H9 (cell line): Measurements from ENCODE around the gene PBX4. TPM values are rescaled to one million over a fixed set of nuclear protein-coding genes. Genes with fewer than 3 reads are reported as not detected.

Experiments
- DNase-seq: peaks from one replicate; pipeline ENCODE4 v3.0.0-alpha.2; 2017
- H2AFZ ChIP-seq: one replicate; pipeline ENCODE4 v1.6.1; 2013; ENCODE audit warnings: mild to moderate bottlenecking, low read length, control low read depth, moderate library complexity
- H2AK5ac ChIP-seq: 2 replicates; pipeline ENCODE4 v1.6.1; 2013; ENCODE audit warnings: low read length, control low read depth, mixed read lengths; ENCODE audit not compliant: insufficient read length
- H2BK120ac ChIP-seq: one replicate; pipeline ENCODE4 v1.6.1; 2013; ENCODE audit warnings: low read depth, mild to moderate bottlenecking, low read length, control low read depth, inconsistent platforms; ENCODE audit not compliant: poor library complexity, severe bottlenecking
- H2BK12ac ChIP-seq: 2 replicates; pipeline ENCODE4 v1.6.1; 2013; ENCODE audit warnings: low read length, control low read depth, mixed read lengths, low read depth; ENCODE audit not compliant: insufficient read length
- H2BK15ac ChIP-seq: 2 replicates; pipeline ENCODE4 v1.6.1; 2013; ENCODE audit warnings: low read depth, low read length, control low read depth
- H2BK20ac ChIP-seq: one replicate; pipeline ENCODE4 v1.6.1; 2013; ENCODE audit warnings: low read depth, mild to moderate bottlenecking, low read length, control low read depth, inconsistent platforms; ENCODE audit not compliant: poor library complexity, severe bottlenecking
- H2BK5ac ChIP-seq: 2 replicates; pipeline ENCODE4 v1.6.1; 2013; ENCODE audit warnings: low read length, control low read depth, mixed read lengths; ENCODE audit not compliant: insufficient read length
- H3K14ac ChIP-seq: 2 replicates; pipeline ENCODE4 v1.6.1; 2013; ENCODE audit warnings: low read length, control low read depth; ENCODE audit not compliant: insufficient read depth
- H3K18ac ChIP-seq: 2 replicates; pipeline ENCODE4 v1.6.1; 2013; ENCODE audit warnings: low read depth, mild to moderate bottlenecking, mixed read lengths, low read length, control low read depth; ENCODE audit not compliant: insufficient read length
- H3K23ac ChIP-seq: 2 replicates; pipeline ENCODE4 v1.6.1; 2013; ENCODE audit warnings: low read length, control low read depth, mixed read lengths, low read depth; ENCODE audit not compliant: insufficient read length
- H3K23me2 ChIP-seq: 2 replicates; pipeline ENCODE4 v1.6.1; 2013; ENCODE audit warnings: low read depth, mild to moderate bottlenecking, mixed read lengths, low read length, control low read depth; ENCODE audit not compliant: insufficient read length, poor library complexity, severe bottlenecking
- H3K27ac ChIP-seq: 2 replicates; pipeline ENCODE4 v1.5.1; 2013; ENCODE audit warnings: low read length, control low read depth, mixed read lengths, low read depth; ENCODE audit not compliant: insufficient read length
- H3K27me3 ChIP-seq: 2 replicates; pipeline ENCODE4 v1.6.1; 2013; ENCODE audit warnings: low read length, control low read depth, inconsistent platforms; ENCODE audit not compliant: insufficient read depth
- H3K4ac ChIP-seq: 2 replicates; pipeline ENCODE4 v1.6.1; 2013; ENCODE audit warnings: low read depth, mild to moderate bottlenecking, control low read depth, inconsistent platforms, low read length, moderate library complexity
- H3K4me1 ChIP-seq: 2 replicates; pipeline ENCODE4 v1.6.1; 2013; ENCODE audit warnings: low read length, control low read depth, inconsistent platforms; ENCODE audit not compliant: insufficient read depth
- H3K4me2 ChIP-seq: 2 replicates; pipeline ENCODE4 v1.6.1; 2013; ENCODE audit warnings: low read length, control low read depth, mixed read lengths; ENCODE audit not compliant: insufficient read length, insufficient read depth
- H3K56ac ChIP-seq: 2 replicates; pipeline ENCODE4 v1.6.1; 2013; ENCODE audit warnings: low read depth, mild to moderate bottlenecking, mixed read lengths, low read length, control low read depth; ENCODE audit not compliant: insufficient read length
- H3K79me1 ChIP-seq: 2 replicates; pipeline ENCODE4 v1.6.1; 2013; ENCODE audit warnings: low read depth, mild to moderate bottlenecking, moderate library complexity, low read length, control low read depth, inconsistent platforms; ENCODE audit not compliant: insufficient read depth, poor library complexity, severe bottlenecking
- H3K79me2 ChIP-seq: 2 replicates; pipeline ENCODE4 v1.6.1; 2013; ENCODE audit warnings: low read length, control low read depth, inconsistent platforms; ENCODE audit not compliant: insufficient read depth
- H3K9ac ChIP-seq: 2 replicates; pipeline ENCODE4 v1.6.1; 2013; ENCODE audit warnings: low read length, control low read depth, mixed read lengths; ENCODE audit not compliant: insufficient read length; ENCODE audit errors: extremely low read depth
- H3K9me3 ChIP-seq: one replicate; pipeline ENCODE4 v1.6.1; 2013; ENCODE audit warnings: low read depth, low read length, inconsistent platforms; ENCODE audit not compliant: control insufficient read depth
- H3T11ph ChIP-seq: one replicate; pipeline ENCODE4 v1.6.1; 2013; ENCODE audit warnings: mild to moderate bottlenecking, low read length, control low read depth, inconsistent platforms
- H4K20me1 ChIP-seq: one replicate; pipeline ENCODE4 v1.6.1; 2013; ENCODE audit not compliant: control insufficient read depth, insufficient read length, insufficient read depth
- H4K5ac ChIP-seq: 2 replicates; pipeline ENCODE4 v1.6.1; 2013; ENCODE audit warnings: low read depth, mild to moderate bottlenecking, mixed read lengths, low read length, control low read depth; ENCODE audit not compliant: insufficient read length
- H4K8ac ChIP-seq: replicated peaks from 2 replicates; pipeline ENCODE4 v1.6.1; 2013; ENCODE audit warnings: low read length, control low read depth, mixed read lengths, low read depth; ENCODE audit not compliant: insufficient read length
- H4K91ac ChIP-seq: 2 replicates; pipeline ENCODE4 v1.6.1; 2013; ENCODE audit warnings: low read depth, mild to moderate bottlenecking, moderate library complexity, mixed read lengths, low read length, control low read depth; ENCODE audit not compliant: insufficient read length
- H3K27ac Mint-ChIP-seq, 3 experiments: 2 replicates in 2 of 3; 3 replicates in 1 of 3; pipeline ENCODE4 v1.8.0; 2020 to 2021; ENCODE audit warnings: mixed read lengths in 3 of 3, mild to moderate bottlenecking in 1 of 3, moderate library complexity in 1 of 3
- H3K27me3 Mint-ChIP-seq: 2 replicates; pipeline ENCODE4 v1.8.0; 2021; ENCODE audit warnings: low read depth, mild to moderate bottlenecking, moderate library complexity, mixed read lengths
- H3K36me3 Mint-ChIP-seq, 3 experiments: 2 replicates in 2 of 3; 3 replicates in 1 of 3; pipeline ENCODE4 v1.8.0; 2020 to 2021; ENCODE audit warnings: low read depth in 3 of 3, mixed read lengths in 3 of 3; ENCODE audit not compliant: insufficient read depth in 1 of 3
- H3K4me1 Mint-ChIP-seq, 2 experiments: 2 replicates each; pipeline ENCODE4 v1.8.0; 2020; ENCODE audit warnings: mixed read lengths in 2 of 2
- H3K4me3 Mint-ChIP-seq, 2 experiments: 2 replicates in 1 of 2; 3 replicates in 1 of 2; pipeline ENCODE4 v1.8.0; 2020 to 2021; ENCODE audit warnings: mild to moderate bottlenecking in 2 of 2, mixed read lengths in 2 of 2, moderate library complexity in 1 of 2
- H3K9me3 Mint-ChIP-seq, 2 experiments: 2 replicates in 1 of 2; 3 replicates in 1 of 2; pipeline ENCODE4 v1.8.0; 2020; ENCODE audit warnings: mild to moderate bottlenecking in 2 of 2, mixed read lengths in 2 of 2, moderate library complexity in 1 of 2
- CTCF ChIP-seq: fragments of 200-600 bp; sonication (generic); conservative IDR thresholded peaks from 3 replicates; pipeline ENCODE4 v1.8.0; 2021; ENCODE audit warnings: antibody characterized with exemption, mild to moderate bottlenecking
- WGBS: extraction: QIAGEN DNeasy Blood & Tissue Kit; methylation state at CpG from one replicate; pipeline ENCODE4 v1.1.7; 2013; ENCODE audit warnings: missing lambda C conversion rate, low lambda C conversion rate, mixed read lengths; ENCODE audit not compliant: insufficient read length; ENCODE audit errors: extremely low coverage; 5-methylcytosine and 5-hydroxymethylcytosine counted together
- total RNA-seq: library from RNA; stranded (reverse); gene quantifications from 2 replicates; pipeline ENCODE4 v1.2.1, GENCODE V29; 2021

The PBX4 gene
- total RNA-seq, 1 experiment from 2014 or later: 3.3 TPM

- Histone ChIP-seq H3T11ph (no peak within 1 kb of the TSS), H2BK15ac (no peak within 1 kb of the TSS), H3K56ac (no peak within 1 kb of the TSS), H2BK120ac (no peak within 1 kb of the TSS), H2AK5ac (no peak within 1 kb of the TSS), H4K5ac (no peak within 1 kb of the TSS), H2BK5ac (no peak within 1 kb of the TSS), H3K79me1 (peaks cover 7% of the 10 kb centered on the region), H3K27me3 (no peaks in the 10 kb centered on the region), H4K91ac (no peak within 1 kb of the TSS), H3K79me2 (peaks cover 11% of the 10 kb centered on the region; the same call in 1 of the 2 replicates), H3K4me1 (no peaks in the 10 kb centered on the region), H3K9ac (peak within 1 kb of the TSS; percentile 85), H3K23ac (no peak within 1 kb of the TSS), H3K4me2 (peak within 1 kb of the TSS; percentile 85), H3K27ac (no peak within 1 kb of the TSS), H3K4ac (no peak within 1 kb of the TSS), H2AFZ (peak within 1 kb of the TSS; percentile 63), H3K14ac (peak within 1 kb of the TSS; percentile 69; the same call in 1 of the 2 replicates), H4K8ac (no peak within 1 kb of the TSS), H2BK20ac (no peak within 1 kb of the TSS), H3K18ac (peak within 1 kb of the TSS; percentile 69), H3K9me3 (no peaks in the 10 kb centered on the region), H3K23me2 (peaks cover 5% of the 10 kb centered on the region), H4K20me1 (no peaks in the 10 kb centered on the region), H2BK12ac (no peak within 1 kb of the TSS)
- DNase-seq: peak; percentile 95
- TF ChIP-seq CTCF: 0 out of 3 replicates have a peak, but pooled peaks have one; percentile 18
- Mint-ChIP-seq H3K36me3 (peaks cover 10 to 30% (median 19%) of the 10 kb centered on the region in 3 experiments), H3K27ac (peak within 1 kb of the TSS; percentile 87 to 96 (median 96)), H3K4me3 (peak within 1 kb of the TSS; percentile 91 to 94), H3K9me3 (no peaks in the 10 kb centered on the region), H3K4me1 (peaks cover 5 to 9% of the 10 kb centered on the region in 2 experiments), H3K27me3 (0 out of 2 replicates have a peak, but pooled peaks cover under 1% of the 10 kb centered on the region)
- no CpG with 5 or more reads among the region's 61 CpGs for WGBS
These were observed 102.6 kb downstream of the PBX4 start, which contains the start of gene NDUFA13 for GRCh38 chr19:19515642-19516519. Gene NDUFA13 (plus strand): TSS chr19:19516225. CDS start chr19:19516239, 14 bp downstream.
